ENCODE data around the gene EDAR. TPM values are rescaled to one million over a fixed set of nuclear protein-coding genes. Genes with fewer than 3 reads are reported as not detected.

The EDAR gene
- polyA plus RNA-seq, 1 donor (not counting 4 experiments of a cell fraction or from before 2014, with no cell fraction given), result 0.21 TPM

GRCh38 chr2:108998911-108999310 is 9.9 kb upstream of the EDAR start:
- dilution Hi-C loops (cut with MboI; ENCODE audit: extremely low pct_ligation_motif_present, low sequenced_read_pairs), result no loop called here
- peaks cover 6% of the 10 kb centered on the region for H3K4me1 ChIP-seq (ENCODE audit: control insufficient read depth, extremely low read depth, insufficient read depth, low read length)
- H2AFZ ChIP-seq (ENCODE audit: control insufficient read depth, low read length), result no peak overlapping the region
- H3K79me2 ChIP-seq (ENCODE audit: control insufficient read depth, insufficient read depth, low read length), result no peaks in the 10 kb centered on the region
- H3K4me3 ChIP-seq (ENCODE audit: control insufficient read depth in 2 of 3, extremely low read depth in 1 of 3, insufficient read depth in 2 of 3, low read depth in 1 of 3, low read length in 3 of 3), result no peak overlapping the region
- no peak overlapping the region for H3K4me2 ChIP-seq (ENCODE audit: control insufficient read depth, extremely low read depth, insufficient read depth, low read depth, low read length)
- H3K9ac ChIP-seq (ENCODE audit: control insufficient read depth, extremely low read depth, insufficient read depth, low read length), result no peak overlapping the region
- TF ChIP-seq CTCF (optimal IDR thresholded peaks at IDR 0.05 in 1 of 3, IDR thresholded peaks at IDR 0.05 in 1 of 3, conservative IDR thresholded peaks at IDR 0.05 in 1 of 3; ENCODE audit: extremely low read depth in 1 of 3, insufficient read depth in 2 of 3, low read length in 3 of 3) (no peak), EZH2 (IDR thresholded peaks at IDR 0.05; ENCODE audit: low read length) (no peak)
- H3K9me1 ChIP-seq (ENCODE audit: control insufficient read depth, extremely low read depth, insufficient read depth, low read length), result no peaks in the 10 kb centered on the region
- DNase-seq (ENCODE audit: low read depth, low spot score), result no peak
- H3K9me3 ChIP-seq (ENCODE audit: control insufficient read depth, low read depth, low read length), result no peaks in the 10 kb centered on the region
- no peaks in the 10 kb centered on the region for H4K20me1 ChIP-seq (ENCODE audit: control insufficient read depth, extremely low read depth, insufficient read depth, low read length)
- H3K27me3 ChIP-seq (ENCODE audit: control insufficient read depth, extremely low read depth, insufficient read depth, low read length), result peaks cover 4% of the 10 kb centered on the region
- H3K36me3 ChIP-seq (ENCODE audit: control insufficient read depth in 2 of 2, extremely low read depth in 1 of 2, insufficient read depth in 2 of 2, low read length in 2 of 2), result no peaks in the 10 kb centered on the region
- H3K27ac ChIP-seq (ENCODE audit: control insufficient read depth, insufficient read depth, low read length), result no peak overlapping the region
- no peak for FAIRE-seq

- H3K4me2 ChIP-seq (ENCODE audit: control insufficient read depth, extremely low read depth, insufficient read depth, low read depth, low read length), result no peak overlapping the region
- no peaks in the 10 kb centered on the region for H3K36me3 ChIP-seq (ENCODE audit: control insufficient read depth in 2 of 2, extremely low read depth in 1 of 2, insufficient read depth in 2 of 2, low read length in 2 of 2)
- no peak overlapping the region for H3K27ac ChIP-seq (ENCODE audit: control insufficient read depth, insufficient read depth, low read length)
- H4K20me1 ChIP-seq (ENCODE audit: control insufficient read depth, extremely low read depth, insufficient read depth, low read length), result no peaks in the 10 kb centered on the region
- FAIRE-seq (no peak), DNase-seq (ENCODE audit: low read depth, low spot score) (no peak)
- H3K79me2 ChIP-seq (ENCODE audit: control insufficient read depth, insufficient read depth, low read length), result no peaks in the 10 kb centered on the region
- no peak overlapping the region for H3K4me3 ChIP-seq (ENCODE audit: control insufficient read depth in 2 of 3, extremely low read depth in 1 of 3, insufficient read depth in 2 of 3, low read depth in 1 of 3, low read length in 3 of 3)
- H3K27me3 ChIP-seq (ENCODE audit: control insufficient read depth, extremely low read depth, insufficient read depth, low read length), result peaks cover 3% of the 10 kb centered on the region
- peaks cover 4% of the 10 kb centered on the region for H3K4me1 ChIP-seq (ENCODE audit: control insufficient read depth, extremely low read depth, insufficient read depth, low read length)
- no peak overlapping the region for H2AFZ ChIP-seq (ENCODE audit: control insufficient read depth, low read length)
- no peak overlapping the region for H3K9ac ChIP-seq (ENCODE audit: control insufficient read depth, extremely low read depth, insufficient read depth, low read length)
- dilution Hi-C loops (cut with MboI; ENCODE audit: extremely low pct_ligation_motif_present, low sequenced_read_pairs), result no loop called here
- H3K9me3 ChIP-seq (ENCODE audit: control insufficient read depth, low read depth, low read length), result no peaks in the 10 kb centered on the region
- H3K9me1 ChIP-seq (ENCODE audit: control insufficient read depth, extremely low read depth, insufficient read depth, low read length), result no peaks in the 10 kb centered on the region
- no peak for TF ChIP-seq CTCF (optimal IDR thresholded peaks at IDR 0.05 in 1 of 3, IDR thresholded peaks at IDR 0.05 in 1 of 3, conservative IDR thresholded peaks at IDR 0.05 in 1 of 3; ENCODE audit: extremely low read depth in 1 of 3, insufficient read depth in 2 of 3, low read length in 3 of 3)
- TF ChIP-seq EZH2 (IDR thresholded peaks at IDR 0.05; ENCODE audit: low read length), result no peak
Measured at GRCh38 chr2:108994178-108994577, 5.2 kb upstream of the EDAR start.
